HepG2 (cell line): ENCODE measurements around the gene AQP11. TPM values are rescaled to one million over a fixed set of nuclear protein-coding genes. Genes with fewer than 3 reads are reported as not detected.

Experiments used
- ARHGAP35 ChIP-seq: sonication (generic); formaldehyde crosslinking; IDR thresholded peaks from 2 replicates; pipeline ENCODE4 v1.9.0; 2022; ENCODE audit warnings: mild to moderate bottlenecking, inconsistent platforms, moderate library complexity, missing genetic modification reagents, borderline replicate concordance
- ARID3A ChIP-seq: IDR thresholded peaks from 2 replicates; pipeline ENCODE4 v1.6.1; 2012; ENCODE audit warnings: low read depth, low read length, improper control_type of control experiment
- ARNTL ChIP-seq: sonication (generic); formaldehyde crosslinking; IDR thresholded peaks from 2 replicates; pipeline ENCODE4 v1.4.0; 2020; ENCODE audit warnings: mild to moderate bottlenecking, missing genetic modification reagents
- DPF2 ChIP-seq: sonication (generic); formaldehyde crosslinking; IDR thresholded peaks from 2 replicates; pipeline ENCODE4 v1.4.0; 2020; ENCODE audit warnings: mild to moderate bottlenecking, low read depth, missing genetic modification reagents, borderline replicate concordance
- FOXM1 ChIP-seq: sonication (generic); formaldehyde crosslinking; IDR thresholded peaks from 2 replicates; pipeline ENCODE4 v1.5.0; 2020; ENCODE audit warnings: missing genetic modification reagents
- HOXA5 ChIP-seq: sonication (generic); formaldehyde crosslinking; IDR thresholded peaks from 2 replicates; pipeline ENCODE4 v1.4.0; 2020; ENCODE audit warnings: missing genetic modification reagents
- HOXD1 ChIP-seq: sonication (generic); formaldehyde crosslinking; IDR thresholded peaks from 2 replicates; pipeline ENCODE4 v1.5.0; 2020; ENCODE audit warnings: missing genetic modification reagents
- MXD3 ChIP-seq: IDR thresholded peaks from 2 replicates; pipeline ENCODE4 v1.6.1; 2016; ENCODE audit warnings: mild to moderate bottlenecking, missing biosample characterization, missing genetic modification reagents
- PHB2 ChIP-seq: fragments of 450-650 bp; IDR thresholded peaks from 2 replicates; pipeline ENCODE4 v1.6.1; 2018; ENCODE audit not compliant: partially characterized antibody
- RERE ChIP-seq: IDR thresholded peaks from 2 replicates; pipeline ENCODE4 v1.6.1; 2016; ENCODE audit warnings: low read depth, missing genetic modification reagents, missing compliant biosample characterization
- TBL1XR1 ChIP-seq: fragments of 150-350 bp; IDR thresholded peaks from 2 replicates; pipeline ENCODE4 v1.6.1; 2014; ENCODE audit warnings: borderline replicate concordance, low read length; ENCODE audit not compliant: partially characterized antibody
- TBX2 ChIP-seq: sonication (generic); formaldehyde crosslinking; IDR thresholded peaks from 2 replicates; pipeline ENCODE4 v1.5.0; 2020; ENCODE audit warnings: missing genetic modification reagents, mild to moderate bottlenecking, borderline replicate concordance
- ZNF343 ChIP-seq: sonication (generic); formaldehyde crosslinking; IDR thresholded peaks from 2 replicates; pipeline ENCODE4 v1.4.0; 2020; ENCODE audit warnings: mild to moderate bottlenecking, missing genetic modification reagents
- ZNF441 ChIP-seq: sonication (generic); formaldehyde crosslinking; IDR thresholded peaks from 2 replicates; pipeline ENCODE4 v1.7.0; 2021; ENCODE audit warnings: missing genetic modification reagents, borderline replicate concordance
- ZNF616 ChIP-seq: sonication (generic); formaldehyde crosslinking; IDR thresholded peaks from 2 replicates; pipeline ENCODE4 v1.5.0; 2020; ENCODE audit warnings: low read depth, mild to moderate bottlenecking, missing genetic modification reagents
- ZNF788 ChIP-seq: sonication (generic); formaldehyde crosslinking; IDR thresholded peaks from 2 replicates; pipeline ENCODE4 v1.5.0; 2020; ENCODE audit warnings: mild to moderate bottlenecking, missing genetic modification reagents, borderline replicate concordance
- polyA plus RNA-seq, 8 experiments: library from polyadenylated mRNA; depleted of rRNA in 3 of 8; stranded (reverse) in 7 of 8; unstranded in 1 of 8; fragments of >200 nt; fragmentation: Illumina TruSeq in 4 of 8; extraction: Trizol in 4 of 8; gene quantifications; 2 replicates each; pipeline versions ENCODE4 v1.2.1 to v1.2.3, GENCODE V29; 2011 to 2016; ENCODE audit warnings: low read depth in 4 of 8, missing spikeins in 1 of 8, mixed read lengths in 1 of 8; ENCODE audit not compliant: insufficient read depth in 1 of 8
- total RNA-seq, 5 experiments: library from RNA; depleted of rRNA; stranded (reverse); fragments of >200 nt; fragmentation: Illumina TruSeq; extraction: Trizol; gene quantifications; 2 replicates each; pipeline ENCODE4 v1.2.3, GENCODE V29; 2016; ENCODE audit warnings: low read depth in 1 of 5
- TF ChIP-seq, protein P1 (sequence below): sonication (generic); formaldehyde crosslinking; IDR thresholded peaks from 2 replicates; pipeline ENCODE4 v1.5.0; 2020; ENCODE audit warnings: missing genetic modification reagents, mild to moderate bottlenecking, borderline replicate concordance
- TF ChIP-seq, protein P2 (sequence below): sonication (generic); formaldehyde crosslinking; IDR thresholded peaks from 2 replicates; pipeline ENCODE4 v1.5.0; 2020; ENCODE audit warnings: missing genetic modification reagents

AQP11 gene
- total and polyA plus RNA-seq, 2 of the 13 experiments (the other 11 are each of a cell fraction or from before 2014, with no cell fraction given) = 10.4 to 15.3 TPM

DNA sequence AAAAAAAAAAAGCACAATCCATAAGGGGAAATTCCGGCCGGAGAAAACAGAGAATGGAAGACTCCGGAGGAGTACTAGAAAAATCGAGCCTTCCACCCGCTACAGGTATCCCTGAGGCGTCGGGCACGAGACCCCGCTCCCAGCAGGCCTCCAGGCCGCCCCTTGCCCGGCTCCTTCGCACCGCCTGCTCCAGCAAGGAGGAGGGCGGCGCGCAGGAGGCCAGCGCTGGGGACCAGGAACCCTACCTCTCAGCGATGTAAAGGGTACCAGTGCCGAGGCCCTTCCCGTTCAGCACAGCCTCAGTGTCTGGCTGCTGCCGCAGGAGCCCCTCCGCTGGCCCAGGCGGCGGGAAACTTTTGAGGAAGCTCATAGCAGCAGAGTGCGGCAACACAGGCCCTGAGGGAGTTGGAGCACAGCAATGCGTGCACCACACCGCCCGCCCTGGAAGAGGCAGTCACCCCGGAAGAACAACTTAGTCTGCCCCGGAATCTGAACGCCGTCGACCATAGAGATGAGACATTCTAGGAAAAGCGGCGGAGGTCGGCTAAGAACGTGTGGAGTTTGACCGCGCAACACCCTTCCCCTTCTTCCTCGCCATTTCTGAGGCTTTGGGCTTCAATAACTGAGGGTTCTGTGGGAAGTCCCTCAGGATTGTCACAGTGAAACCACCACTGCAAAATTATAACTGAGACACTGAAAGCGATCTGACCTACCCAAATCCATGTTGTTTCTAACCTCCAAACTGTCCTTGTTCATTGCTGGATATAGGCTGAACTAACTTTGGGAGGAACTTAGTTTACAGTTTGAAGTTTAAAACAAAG lies 47.8 kb downstream of the AQP11 start, which contains the start of gene CLNS1A (continued):
- TF ChIP-seq DPF2 (CRISPR knock-in tag) (no peak), ZNF441 (CRISPR knock-in tag) (peak; percentile 84), PHB2 (no peak), TBL1XR1 (peak; percentile 79), ARID3A (no peak), ZNF343 (peak; percentile 85), HOXA5 (CRISPR knock-in tag) (0 out of 2 replicates have a peak, but pooled peaks have one; percentile 41), ZNF788 (CRISPR knock-in tag) (peak; percentile 92), ARNTL (CRISPR knock-in tag) (peak; percentile 76), TBX2 (CRISPR knock-in tag) (peak; percentile 71; the same call in 1 of the 2 replicates), ZNF616 (0 out of 2 replicates have a peak, but pooled peaks have one; percentile 31), FOXM1 (CRISPR knock-in tag) (peak; percentile 57; the same call in 1 of the 2 replicates), MXD3 (CRISPR knock-in tag) (peak; percentile 93), RERE (CRISPR knock-in tag) (peak; percentile 16; the same call in 1 of the 2 replicates), HOXD1 (CRISPR knock-in tag) (peak; percentile 83), ARHGAP35 (CRISPR knock-in tag) (peak; percentile 77; the same call in 1 of the 2 replicates)
- TF ChIP-seq, protein P1, sequence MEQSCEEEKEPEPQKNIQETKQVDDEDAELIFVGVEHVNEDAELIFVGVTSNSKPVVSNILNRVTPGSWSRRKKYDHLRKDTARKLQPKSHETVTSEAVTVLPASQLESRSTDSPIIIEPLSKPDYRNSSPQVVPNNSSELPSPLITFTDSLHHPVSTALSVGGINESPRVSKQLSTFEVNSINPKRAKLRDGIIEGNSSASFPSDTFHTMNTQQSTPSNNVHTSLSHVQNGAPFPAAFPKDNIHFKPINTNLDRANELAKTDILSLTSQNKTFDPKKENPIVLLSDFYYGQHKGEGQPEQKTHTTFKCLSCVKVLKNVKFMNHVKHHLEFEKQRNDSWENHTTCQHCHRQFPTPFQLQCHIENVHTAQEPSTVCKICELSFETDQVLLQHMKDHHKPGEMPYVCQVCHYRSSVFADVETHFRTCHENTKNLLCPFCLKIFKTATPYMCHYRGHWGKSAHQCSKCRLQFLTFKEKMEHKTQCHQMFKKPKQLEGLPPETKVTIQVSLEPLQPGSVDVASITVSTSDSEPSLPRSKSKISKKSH (CRISPR knock-in tag) = peak; percentile 89; the same call in 1 of the 2 replicates
- TF ChIP-seq, protein P2, sequence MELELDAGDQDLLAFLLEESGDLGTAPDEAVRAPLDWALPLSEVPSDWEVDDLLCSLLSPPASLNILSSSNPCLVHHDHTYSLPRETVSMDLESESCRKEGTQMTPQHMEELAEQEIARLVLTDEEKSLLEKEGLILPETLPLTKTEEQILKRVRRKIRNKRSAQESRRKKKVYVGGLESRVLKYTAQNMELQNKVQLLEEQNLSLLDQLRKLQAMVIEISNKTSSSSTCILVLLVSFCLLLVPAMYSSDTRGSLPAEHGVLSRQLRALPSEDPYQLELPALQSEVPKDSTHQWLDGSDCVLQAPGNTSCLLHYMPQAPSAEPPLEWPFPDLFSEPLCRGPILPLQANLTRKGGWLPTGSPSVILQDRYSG (CRISPR knock-in tag) = 0 out of 2 replicates have a peak, but pooled peaks have one; percentile 63
